Stimulated activated CD8-positive, alpha-beta memory T cell treated with anti-CD3 and anti-CD28 coated beads, Interleukin-4, amount 100 ng/mL, for 1 hour (primary cell): ENCODE data around the gene SF1.
A peak's percentile ranks its signal among the peaks of the same experiment; 100 is the strongest.

ENCODE experiments used
- DNase-seq, 2 donors: peaks; one replicate each; pipeline ENCODE4 v3.0.0-alpha.2; 2020; ENCODE audit warnings: low read depth in 2 of 2, low spot score in 1 of 2

The SF1 gene

DNA sequence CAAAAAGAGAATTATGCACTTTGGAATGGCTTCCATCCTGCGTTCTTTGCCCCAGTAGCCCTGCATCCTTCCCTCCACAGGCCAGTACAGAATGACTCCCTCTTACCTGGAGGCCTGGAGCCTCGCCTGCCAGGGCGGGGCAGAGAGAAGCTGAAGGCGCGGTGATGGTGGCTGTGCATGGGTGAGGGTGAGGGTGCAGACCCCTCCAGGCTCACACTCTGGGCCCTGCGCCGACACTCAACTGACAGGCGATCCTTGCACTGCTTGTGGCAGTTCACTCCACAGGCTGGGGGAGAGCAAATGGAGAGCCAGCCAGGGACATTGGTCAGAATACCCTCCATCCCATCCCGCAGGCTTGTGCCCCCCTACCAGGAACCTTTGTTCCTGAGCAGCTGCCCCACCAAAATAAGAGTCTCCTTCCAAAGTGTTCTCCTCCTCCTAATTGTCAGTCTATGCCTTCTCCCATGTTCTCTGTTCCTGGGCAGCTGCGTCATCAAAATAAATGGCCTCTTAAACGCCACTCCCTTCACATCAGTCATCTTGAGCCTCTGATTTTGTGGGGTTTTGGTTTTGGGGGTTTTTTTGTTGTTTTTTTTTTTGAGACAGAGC is 49.5 kb downstream of the SF1 start:
- DNase-seq, result no peak

DNA sequence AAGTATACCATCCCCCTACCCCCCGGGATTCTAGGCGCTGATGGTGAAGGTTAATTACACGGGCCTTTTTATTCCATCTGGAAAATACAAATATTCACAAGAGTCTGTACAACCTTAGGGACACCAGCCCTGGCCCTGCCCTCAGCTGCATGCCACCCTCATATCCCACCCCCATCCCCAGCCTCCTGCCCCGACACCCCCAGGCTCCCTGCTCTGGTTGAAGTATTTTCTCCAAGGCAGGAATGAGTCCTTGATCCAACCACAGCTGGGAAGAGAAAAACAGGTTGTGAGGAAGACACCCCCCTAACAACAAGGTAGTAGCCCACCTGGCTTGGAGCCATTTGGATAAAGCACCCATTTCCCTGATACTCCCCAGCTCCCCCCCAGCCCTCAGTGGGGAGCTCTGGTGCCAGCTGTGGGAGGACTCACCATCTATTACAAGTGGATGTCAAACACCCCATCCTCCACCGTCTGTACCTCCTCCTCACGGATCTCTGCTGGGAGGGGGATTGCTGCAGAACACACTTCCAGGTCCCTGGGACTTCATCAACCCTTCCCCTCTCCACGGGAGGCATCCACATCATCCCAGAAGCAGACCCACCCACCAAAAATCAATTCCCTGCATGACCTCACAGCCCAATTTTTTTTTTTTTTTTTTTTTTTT is 51.3 kb downstream of the SF1 start:
- DNase-seq, result no peak

DNA sequence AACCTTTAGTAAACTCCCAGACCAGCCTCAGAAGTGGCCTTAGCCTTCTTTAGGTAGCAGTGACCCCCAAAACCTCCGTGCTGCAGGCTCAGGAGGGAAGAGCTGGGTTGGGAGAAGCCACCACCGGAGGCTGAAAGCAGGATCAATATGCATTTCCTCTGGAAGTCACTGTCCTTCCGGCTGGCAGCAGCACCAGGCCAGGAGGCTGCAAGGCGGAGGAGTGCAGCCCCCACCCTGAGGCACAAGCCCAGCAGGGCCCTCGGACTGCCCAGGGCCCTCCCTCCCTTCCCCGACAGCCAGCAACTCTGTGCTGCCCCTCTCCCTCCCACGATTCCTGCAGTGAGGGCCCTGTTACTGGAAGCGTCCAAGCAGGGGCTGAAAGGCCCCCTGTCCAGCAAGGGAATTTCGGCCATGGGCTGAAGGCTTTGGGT is 52.1 kb downstream of the SF1 start:
- no peak for DNase-seq

DNA sequence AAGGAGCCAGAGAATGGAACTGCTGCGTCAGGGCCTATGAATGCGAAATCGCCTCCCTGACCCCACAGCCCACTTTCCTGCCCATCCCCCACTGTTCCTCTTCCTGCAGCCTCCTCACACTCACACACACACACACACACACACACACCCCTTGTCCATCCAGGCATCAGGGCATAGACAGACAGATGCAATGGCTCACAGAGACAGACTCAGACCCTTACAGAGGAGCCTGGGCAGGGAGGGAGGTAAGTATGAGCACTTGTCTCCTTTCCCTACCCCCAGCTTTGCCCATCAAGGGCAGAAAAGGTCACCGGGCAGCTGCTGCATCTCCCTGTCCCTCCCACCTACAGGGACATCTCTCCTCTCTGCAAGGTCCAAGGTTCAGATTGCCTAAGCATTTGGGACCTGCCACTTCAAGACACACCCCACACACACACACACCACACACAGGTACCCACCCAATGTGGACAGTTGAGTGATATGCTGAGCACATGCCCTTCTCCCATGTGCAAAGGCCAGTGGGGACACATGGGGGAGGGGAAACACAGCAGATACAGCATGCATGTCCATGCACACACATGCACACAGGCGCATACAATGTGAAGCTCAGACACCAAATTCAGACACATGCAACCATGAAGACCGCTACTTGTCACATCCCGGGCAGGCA is 53.3 kb downstream of the SF1 start:
- no peak for DNase-seq

GRCh38 chr11:64723907-64724862 is 54.2 kb downstream of the SF1 start:
- DNase-seq, result no peak

- peak; percentile 49 to 65 for DNase-seq
Observed at GRCh38 chr11:64723117-64723906, 55.0 kb downstream of the SF1 start, which contains the start of gene NRXN2. TSS of gene NRXN2 (minus strand) at chr11:64723197. CDS start at chr11:64713699, 9,498 bp downstream.

DNA sequence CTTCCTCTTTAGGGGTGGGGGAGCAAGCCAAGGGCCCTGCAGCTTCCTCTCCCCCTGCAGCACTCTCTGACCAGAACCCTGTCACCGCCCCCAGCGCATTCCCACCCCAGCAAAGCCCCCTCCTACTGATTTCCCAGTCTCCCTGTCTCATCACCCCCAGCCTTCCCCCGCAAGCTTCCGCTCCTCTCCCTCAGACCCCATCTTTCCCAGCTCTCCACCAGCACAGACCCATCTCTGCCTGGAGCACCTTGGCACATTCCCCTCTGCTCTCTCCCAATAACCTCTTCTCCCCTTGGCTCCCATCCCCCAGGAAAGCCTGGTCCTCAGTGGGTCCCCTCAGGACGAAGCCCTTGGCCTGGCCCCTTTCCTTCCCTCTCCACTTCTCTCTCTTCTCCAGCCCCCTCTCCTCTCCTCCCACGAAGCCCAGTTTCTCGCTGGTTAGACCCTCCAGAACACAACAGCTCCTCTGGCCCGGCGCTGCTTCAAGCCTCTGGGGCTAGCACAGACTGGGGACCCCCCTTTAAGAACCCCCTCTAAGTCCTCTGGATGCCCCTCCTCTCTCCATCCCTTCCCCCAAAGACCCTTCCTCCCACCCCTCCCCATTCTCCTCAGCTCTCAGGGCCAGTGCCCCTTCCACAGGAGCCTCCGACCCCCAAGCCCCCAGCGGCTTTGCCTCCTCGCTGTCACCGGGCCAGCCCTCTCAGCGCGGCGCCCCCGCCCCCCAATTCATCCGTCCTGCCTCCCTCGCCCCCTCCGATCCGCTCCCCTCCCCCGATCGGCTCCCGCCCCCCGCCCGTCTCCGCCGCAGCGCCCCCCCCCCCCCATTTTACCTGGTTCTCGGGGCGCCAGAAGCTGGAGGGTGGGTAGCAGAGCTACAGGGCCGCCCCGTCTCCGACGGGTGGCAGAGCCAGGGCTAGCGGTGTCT is 55.9 kb downstream of the SF1 start:
- DNase-seq, result no peak

GRCh38 chr11:64721359-64721699 is 57.0 kb downstream of the SF1 start:
- no peak for DNase-seq

DNA sequence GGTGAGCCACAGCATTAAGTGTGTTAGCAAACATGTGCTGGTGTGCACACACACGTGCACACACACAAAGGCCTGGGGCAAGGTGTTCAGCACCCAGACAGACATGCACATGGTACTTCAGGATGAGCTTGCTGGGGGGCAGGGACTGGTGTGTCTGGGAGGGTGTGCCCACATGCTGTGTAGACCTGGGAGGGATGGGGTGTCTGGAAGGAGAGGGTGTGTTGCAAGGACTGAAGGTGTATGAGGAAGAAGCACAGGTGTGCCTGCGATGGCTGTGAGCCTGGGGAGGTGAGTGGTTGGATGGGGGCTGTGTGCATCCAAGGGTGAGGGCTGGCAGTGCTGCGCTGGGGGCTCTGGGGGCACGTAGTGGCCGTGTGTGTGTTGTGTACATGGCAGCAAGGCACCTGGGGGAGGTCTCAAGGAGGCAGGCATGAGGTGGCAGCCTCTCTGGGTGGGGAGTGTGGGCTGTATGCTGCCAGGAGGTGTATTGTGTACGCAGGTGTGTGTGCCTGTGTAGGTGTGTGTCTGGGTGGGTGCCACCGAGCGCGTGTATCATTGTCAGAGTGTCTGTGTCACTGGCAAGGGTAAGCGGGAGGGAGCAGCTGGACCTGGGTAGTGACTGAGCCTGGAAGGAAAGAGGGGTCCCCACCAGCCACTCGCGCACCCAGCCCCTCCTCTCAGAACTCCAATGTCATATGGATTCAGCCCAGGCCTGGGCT is 57.5 kb downstream of the SF1 start:
- DNase-seq, result no peak

DNA sequence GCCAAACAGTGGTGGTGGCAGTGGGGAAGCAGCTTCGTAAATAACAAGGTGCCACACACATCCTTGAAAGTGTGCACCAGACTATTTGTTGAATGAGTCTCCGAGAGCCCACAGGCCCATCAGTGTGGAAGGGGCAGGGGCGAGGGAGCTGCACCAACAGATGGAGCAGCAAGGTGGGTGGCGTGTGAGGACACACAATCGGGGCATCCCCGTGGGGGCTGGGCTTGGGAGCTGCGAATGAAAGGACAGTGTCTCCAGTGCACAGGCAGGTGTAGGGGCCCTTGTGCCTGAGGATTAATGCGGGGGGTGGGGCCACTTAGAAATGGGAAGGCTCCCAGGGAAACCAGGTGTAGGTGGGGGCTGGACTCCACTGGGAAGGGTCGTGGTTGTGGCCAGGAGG is 58.2 kb downstream of the SF1 start:
- no peak for DNase-seq

DNA sequence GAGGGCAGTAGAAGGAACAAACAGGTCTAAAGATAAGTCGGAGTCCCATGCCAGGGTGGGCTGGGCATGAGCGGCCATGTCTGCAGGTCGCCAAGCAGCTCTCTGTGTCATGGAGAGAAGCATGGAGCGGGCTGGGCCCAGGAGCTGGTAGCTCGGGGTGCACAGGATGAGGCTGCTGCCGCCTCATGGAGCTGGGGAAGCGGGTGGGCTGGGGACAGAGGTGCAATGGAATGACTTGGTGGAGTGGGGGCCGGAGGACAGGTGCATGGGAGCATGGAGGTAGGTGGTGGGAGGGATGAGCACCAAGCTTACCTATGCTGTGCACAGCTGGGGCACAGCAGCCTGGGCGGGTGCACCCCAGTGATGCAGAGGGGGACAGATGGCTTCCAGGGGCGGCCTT is 58.9 kb downstream of the SF1 start:
- DNase-seq, result no peak

GRCh38 chr11:64718780-64719124 is 59.6 kb downstream of the SF1 start:
- DNase-seq, result no peak

- DNase-seq, result no peak
Observed at GRCh38 chr11:64718084-64718779, 60.1 kb downstream of the SF1 start.

GRCh38 chr11:64717268-64717578 is 61.1 kb downstream of the SF1 start:
- no peak for DNase-seq

DNA sequence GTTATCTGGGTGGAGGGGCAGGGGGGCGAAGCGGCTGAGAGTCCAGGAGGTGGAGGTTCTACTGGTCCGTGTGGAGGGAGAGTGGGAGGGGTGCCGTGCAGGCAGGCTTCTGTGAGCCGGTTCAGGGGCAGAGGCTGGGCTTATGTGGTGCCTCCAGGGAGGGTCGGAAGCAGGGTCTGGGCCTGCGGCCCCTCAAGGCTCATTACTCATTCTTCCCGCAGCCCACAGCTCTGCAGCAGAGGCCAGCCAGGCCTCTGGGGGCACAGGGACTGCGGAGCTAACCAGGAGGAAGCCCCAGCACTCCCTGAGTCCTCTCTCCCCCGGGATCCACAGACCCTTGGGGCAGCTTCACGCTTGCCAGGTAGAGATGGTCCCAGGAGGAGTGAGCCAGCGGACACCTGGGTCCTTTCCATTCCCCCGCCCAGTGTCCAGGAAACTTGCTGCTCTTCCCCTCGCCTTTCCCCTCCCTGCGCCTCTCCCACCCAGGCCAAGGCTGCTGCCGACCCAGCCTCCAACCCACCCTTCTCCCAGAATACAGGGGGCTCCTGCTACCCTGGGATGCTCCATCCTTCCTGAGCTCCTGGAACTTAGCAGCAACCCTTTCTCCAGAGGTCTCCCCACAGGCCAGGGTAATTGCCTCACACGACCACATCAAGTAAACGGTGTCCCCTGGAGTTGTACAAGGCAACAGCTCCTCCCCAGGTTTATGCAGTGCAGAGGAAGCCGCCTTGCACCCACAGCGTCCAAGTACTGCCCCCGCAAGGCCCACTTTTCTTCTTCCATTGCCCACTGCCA is 61.7 kb downstream of the SF1 start:
- no peak for DNase-seq

DNA sequence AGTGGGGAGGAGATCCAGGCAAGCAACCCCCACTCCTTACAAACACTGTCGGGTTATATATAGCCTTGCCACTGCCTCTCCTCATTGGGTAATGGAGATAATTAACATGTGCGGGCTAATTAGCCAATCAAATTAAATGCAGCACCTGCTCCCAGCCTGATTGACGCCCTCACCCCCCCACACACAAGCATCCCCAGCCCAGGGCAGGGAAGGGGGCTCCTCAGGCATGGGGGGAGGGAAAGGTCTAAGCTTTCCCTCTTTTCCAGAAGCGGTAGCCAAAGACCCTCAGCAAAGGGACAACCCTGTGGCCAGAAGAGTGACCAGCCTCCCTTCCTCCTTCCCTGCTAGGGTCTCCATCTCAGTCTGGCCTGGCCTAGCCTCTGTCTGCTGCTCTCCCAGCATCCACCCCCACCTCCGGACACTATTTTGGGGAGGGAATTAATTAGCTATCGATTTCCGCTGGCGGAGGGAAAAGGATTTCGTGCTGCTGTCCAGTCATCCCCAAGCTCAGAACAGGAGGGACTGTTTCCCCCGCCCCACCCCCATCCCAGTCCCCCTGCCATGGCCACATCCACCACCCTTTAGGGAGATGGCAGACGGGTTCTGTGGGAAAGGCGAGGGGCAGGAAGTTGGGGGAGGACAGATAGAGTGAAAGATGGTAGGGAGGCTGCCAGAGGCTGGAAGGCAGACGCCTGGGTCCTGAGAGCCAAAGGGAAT is 62.4 kb downstream of the SF1 start:
- no peak for DNase-seq

DNA sequence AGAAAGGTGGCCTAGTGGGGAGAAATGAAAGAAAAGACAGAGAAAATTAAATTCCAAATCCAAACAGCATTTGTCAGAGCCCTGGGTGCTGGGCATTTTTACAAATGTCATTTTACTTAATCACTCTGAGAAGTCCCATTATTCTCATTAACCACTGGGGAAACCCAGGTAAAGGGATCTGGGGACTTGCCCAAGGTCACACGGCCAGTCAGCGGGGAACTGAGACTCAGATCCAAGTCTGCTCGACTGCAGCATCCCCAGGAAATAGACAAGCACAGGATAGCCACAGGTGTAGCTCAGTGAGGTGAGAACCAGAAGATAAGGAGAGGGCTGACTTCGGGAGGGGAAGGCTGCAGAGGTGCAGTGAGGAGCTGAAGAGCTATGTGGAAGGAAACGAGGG is 63.2 kb downstream of the SF1 start:
- DNase-seq, result no peak
